Calu3 (cell line): ENCODE measurements around the gene AFF2. TPM values are rescaled to one million over a fixed set of nuclear protein-coding genes. Genes with fewer than 3 reads are reported as not detected.
A peak's percentile ranks its signal among the peaks of the same experiment; 100 is the strongest.

ENCODE experiments used
- BruUV-seq: library from RNA; stranded (reverse); fragments of 400-500 nt; replicated peaks from 2 replicates; lab custom pipeline; 2021; lab: Mats Ljungman, UMichigan
- CTCF ChIA-PET: fragments of 300-600 bp; sonication (Branson Sonifier 250); formaldehyde crosslinking; loops from one replicate; lab custom pipeline; 2022; ENCODE audit warnings: antibody characterized with exemption; lab: Charles Lee
- DNase-seq: peaks from one replicate; pipeline ENCODE4 v3.0.0; 2022
- H3K27ac Mint-ChIP-seq: one replicate; pipeline ENCODE4 v1.8.0; 2022; ENCODE audit warnings: mixed read lengths; ENCODE audit not compliant: unreplicated experiment
- H3K27me3 Mint-ChIP-seq: one replicate; pipeline ENCODE4 v1.8.0; 2022; ENCODE audit warnings: mixed read lengths; ENCODE audit not compliant: unreplicated experiment
- H3K36me3 Mint-ChIP-seq: one replicate; pipeline ENCODE4 v1.8.0; 2022; ENCODE audit warnings: mild to moderate bottlenecking, moderate library complexity, mixed read lengths; ENCODE audit not compliant: insufficient read depth, unreplicated experiment
- H3K4me1 Mint-ChIP-seq: one replicate; pipeline ENCODE4 v1.8.0; 2022; ENCODE audit warnings: mild to moderate bottlenecking, low read depth, mixed read lengths; ENCODE audit not compliant: unreplicated experiment
- H3K4me3 Mint-ChIP-seq: one replicate; pipeline ENCODE4 v1.8.0; 2022; ENCODE audit warnings: mild to moderate bottlenecking, low read depth, moderate library complexity, mixed read lengths; ENCODE audit not compliant: unreplicated experiment
- H3K9me3 Mint-ChIP-seq: one replicate; pipeline ENCODE4 v1.8.0; 2022; ENCODE audit warnings: low read depth, mixed read lengths; ENCODE audit not compliant: unreplicated experiment
- CTCF ChIP-seq: fragments of 200-600 bp; IDR thresholded peaks from one replicate; pipeline ENCODE4 v1.8.0; 2022; ENCODE audit warnings: antibody characterized with exemption; ENCODE audit not compliant: unreplicated experiment
- intact Hi-C: fragments of 100-400 bp; cut with micrococcal nuclease; formaldehyde crosslinking; loops from one replicate; pipeline ENCODE4 v1.10.0; 2022; ENCODE audit not compliant: unreplicated experiment
- total RNA-seq: library from RNA; stranded (reverse); gene quantifications from 2 replicates; pipeline ENCODE4 v1.2.3, GENCODE V29; 2022

Gene AFF2
- total RNA-seq, 1 experiment from 2014 or later, result 0.17 TPM

GRCh38 chrX:148552775-148553174 is 52.4 kb downstream of the AFF2 start:
- H3K36me3 Mint-ChIP-seq, result no peaks in the 10 kb centered on the region
- H3K27me3 Mint-ChIP-seq, result no peaks in the 10 kb centered on the region
- peak; percentile 17 for TF ChIP-seq CTCF
- CTCF ChIA-PET, result no interaction called here
- no TSS peak for BruUV-seq
- H3K4me1 Mint-ChIP-seq, result no peaks in the 10 kb centered on the region
- DNase-seq, result no peak
- no peak overlapping the region for H3K4me3 Mint-ChIP-seq
- H3K9me3 Mint-ChIP-seq, result no peaks in the 10 kb centered on the region
- intact Hi-C loops, result no loop called here
- no peak overlapping the region for H3K27ac Mint-ChIP-seq

GRCh38 chrX:148555101-148555500 is 54.7 kb downstream of the AFF2 start:
- BruUV-seq, result no TSS peak
- no peaks in the 10 kb centered on the region for H3K9me3 Mint-ChIP-seq
- DNase-seq, result no peak

GRCh38 chrX:148555571-148556243 is 55.3 kb downstream of the AFF2 start:
- H3K27me3 Mint-ChIP-seq, result no peaks in the 10 kb centered on the region
- intact Hi-C loops, result no loop called here
- no peaks in the 10 kb centered on the region for H3K36me3 Mint-ChIP-seq
- no peak overlapping the region for H3K4me3 Mint-ChIP-seq
- H3K4me1 Mint-ChIP-seq, result no peaks in the 10 kb centered on the region
- TF ChIP-seq CTCF, result no peak
- CTCF ChIA-PET, result no interaction called here
- H3K27ac Mint-ChIP-seq, result no peak overlapping the region
- no TSS peak for BruUV-seq
- DNase-seq, result no peak
- H3K9me3 Mint-ChIP-seq, result no peaks in the 10 kb centered on the region

More at GRCh38 chrX:148555101-148555500, 54.7 kb downstream of the AFF2 start:
- CTCF ChIA-PET, result no interaction called here
- H3K27me3 Mint-ChIP-seq, result no peaks in the 10 kb centered on the region
- H3K4me1 Mint-ChIP-seq, result no peaks in the 10 kb centered on the region
- no peak overlapping the region for H3K27ac Mint-ChIP-seq
- H3K4me3 Mint-ChIP-seq, result no peak overlapping the region
- no peaks in the 10 kb centered on the region for H3K36me3 Mint-ChIP-seq
- no peak for TF ChIP-seq CTCF
- intact Hi-C loops, result no loop called here

- no peak for DNase-seq
- intact Hi-C loops, result no loop called here
- no peak for TF ChIP-seq CTCF
- Mint-ChIP-seq H3K27ac (no peak overlapping the region), H3K9me3 (no peaks in the 10 kb centered on the region), H3K27me3 (no peaks in the 10 kb centered on the region), H3K4me3 (no peak overlapping the region), H3K36me3 (no peaks in the 10 kb centered on the region), H3K4me1 (no peaks in the 10 kb centered on the region)
- CTCF ChIA-PET, result no interaction called here
- no TSS peak for BruUV-seq
Observed at GRCh38 chrX:148556498-148556897, 56.1 kb downstream of the AFF2 start.
